ENCODE measurements around the gene IGSF21.

Gene IGSF21

GRCh38 chr1:18332576-18332975, 225.0 kb downstream of the IGSF21 start:
- TF ChIP-seq CTCF (IDR thresholded peaks at IDR 0.05) = no peak
- no peak overlapping the region for H3K27ac Mint-ChIP-seq
- H3K4me1 Mint-ChIP-seq = peaks cover 17% of the 10 kb centered on the region
- H3K9me3 Mint-ChIP-seq = no peaks in the 10 kb centered on the region
- H3K4me3 Mint-ChIP-seq = no peak overlapping the region
- H3K36me3 Mint-ChIP-seq (ENCODE audit: low read depth) = no peaks in the 10 kb centered on the region
- H3K27me3 Mint-ChIP-seq (ENCODE audit: low read depth, poor library complexity) = peaks cover 15% of the 10 kb centered on the region
- no peak for DNase-seq

- H3K27me3 Mint-ChIP-seq (ENCODE audit: low read depth, poor library complexity) = peaks cover 15% of the 10 kb centered on the region
- no peak for DNase-seq
- TF ChIP-seq CTCF (IDR thresholded peaks at IDR 0.05) = no peak
Measured at GRCh38 chr1:18333220-18333619, 225.6 kb downstream of the IGSF21 start.

GRCh38 chr1:18336801-18337200, 229.2 kb downstream of the IGSF21 start:
- Mint-ChIP-seq H3K4me3 (no peak overlapping the region), H3K27me3 (ENCODE audit: low read depth, poor library complexity) (peaks cover 16% of the 10 kb centered on the region), H3K27ac (no peak overlapping the region), H3K9me3 (no peaks in the 10 kb centered on the region), H3K36me3 (ENCODE audit: low read depth) (no peaks in the 10 kb centered on the region), H3K4me1 (no peaks in the 10 kb centered on the region)
- TF ChIP-seq CTCF (IDR thresholded peaks at IDR 0.05) = no peak
- DNase-seq = no peak

More at GRCh38 chr1:18333220-18333619, 225.6 kb downstream of the IGSF21 start:
- peaks cover 10% of the 10 kb centered on the region for H3K4me1 Mint-ChIP-seq
- H3K27ac Mint-ChIP-seq = no peak overlapping the region
- no peak overlapping the region for H3K4me3 Mint-ChIP-seq
- H3K9me3 Mint-ChIP-seq = no peaks in the 10 kb centered on the region
- no peaks in the 10 kb centered on the region for H3K36me3 Mint-ChIP-seq (ENCODE audit: low read depth)

- Mint-ChIP-seq H3K4me1 (no peaks in the 10 kb centered on the region), H3K9me3 (no peaks in the 10 kb centered on the region), H3K4me3 (no peak overlapping the region), H3K27me3 (ENCODE audit: low read depth, poor library complexity) (peaks cover 13% of the 10 kb centered on the region), H3K27ac (no peak overlapping the region), H3K36me3 (ENCODE audit: low read depth) (no peaks in the 10 kb centered on the region)
- no peak for TF ChIP-seq CTCF (IDR thresholded peaks at IDR 0.05)
- DNase-seq = no peak
Measured at GRCh38 chr1:18337757-18338156, 230.2 kb downstream of the IGSF21 start.

- Mint-ChIP-seq H3K27ac (no peak overlapping the region), H3K27me3 (ENCODE audit: low read depth, poor library complexity) (peaks cover 17% of the 10 kb centered on the region), H3K4me1 (no peaks in the 10 kb centered on the region), H3K9me3 (no peaks in the 10 kb centered on the region), H3K36me3 (ENCODE audit: low read depth) (no peaks in the 10 kb centered on the region), H3K4me3 (no peak overlapping the region)
- no peak for TF ChIP-seq CTCF (IDR thresholded peaks at IDR 0.05)
- DNase-seq = no peak
Measured at GRCh38 chr1:18339161-18339560, 231.6 kb downstream of the IGSF21 start.

- Mint-ChIP-seq H3K27ac (no peak overlapping the region), H3K4me3 (no peak overlapping the region), H3K36me3 (ENCODE audit: low read depth) (no peaks in the 10 kb centered on the region), H3K4me1 (no peaks in the 10 kb centered on the region), H3K9me3 (no peaks in the 10 kb centered on the region), H3K27me3 (ENCODE audit: low read depth, poor library complexity) (peaks cover 18% of the 10 kb centered on the region)
- DNase-seq = no peak
- no peak for TF ChIP-seq CTCF (IDR thresholded peaks at IDR 0.05)
Measured at GRCh38 chr1:18340158-18340764, 232.7 kb downstream of the IGSF21 start.

All from nephron progenitor cell (in vitro differentiated cells).